HG03571 (cell line): ENCODE measurements around the gene LPAR6.

ENCODE experiments used
- ATAC-seq: cut with Tn5 transposase; IDR thresholded peaks from one replicate; pipeline ENCODE4 v1.9.1; 2021; ENCODE audit not compliant: unreplicated experiment

Gene LPAR6

GRCh38 chr13:48415516-48415915, 2.6 kb upstream of the LPAR6 start:
- ATAC-seq: no peak

- ATAC-seq: no peak
Observed at GRCh38 chr13:48414501-48414900, 1.6 kb upstream of the LPAR6 start.

GRCh38 chr13:48411841-48412531, 927 bp downstream of the LPAR6 start:
- ATAC-seq: no peak

- ATAC-seq: no peak
Observed at GRCh38 chr13:48411147-48411794, 1.6 kb downstream of the LPAR6 start.

GRCh38 chr13:48410199-48410598, 2.7 kb downstream of the LPAR6 start:
- no peak for ATAC-seq

- ATAC-seq: no peak
Observed at GRCh38 chr13:48405875-48406274, 7.0 kb downstream of the LPAR6 start.

- no peak for ATAC-seq
Observed at GRCh38 chr13:48404952-48405351, 8.0 kb downstream of the LPAR6 start.

- no peak for ATAC-seq
Observed at GRCh38 chr13:48403913-48404312, 9.0 kb downstream of the LPAR6 start.

- ATAC-seq: no peak
Observed at GRCh38 chr13:48403151-48403631, 9.7 kb downstream of the LPAR6 start.

- no peak for ATAC-seq
Observed at GRCh38 chr13:48402325-48402932, 10.5 kb downstream of the LPAR6 start.

GRCh38 chr13:48401480-48401879, 11.4 kb downstream of the LPAR6 start:
- no peak for ATAC-seq

- ATAC-seq: no peak
Observed at GRCh38 chr13:48400850-48401291, 12.0 kb downstream of the LPAR6 start.

GRCh38 chr13:48400090-48400694, 12.7 kb downstream of the LPAR6 start:
- no peak for ATAC-seq

GRCh38 chr13:48398450-48399095, 14.3 kb downstream of the LPAR6 start:
- no peak for ATAC-seq

- ATAC-seq: no peak
Observed at GRCh38 chr13:48397744-48398143, 15.2 kb downstream of the LPAR6 start.

- no peak for ATAC-seq
Observed at GRCh38 chr13:48393698-48394085, 19.2 kb downstream of the LPAR6 start.

- no peak for ATAC-seq
Observed at GRCh38 chr13:48393030-48393697, 19.7 kb downstream of the LPAR6 start.

- no peak for ATAC-seq
Observed at GRCh38 chr13:48391257-48391656, 21.7 kb downstream of the LPAR6 start.

GRCh38 chr13:48386816-48387215, 26.1 kb downstream of the LPAR6 start:
- ATAC-seq: no peak

- ATAC-seq: no peak
Observed at GRCh38 chr13:48383384-48383783, 29.5 kb downstream of the LPAR6 start.

GRCh38 chr13:48380581-48380980, 32.3 kb downstream of the LPAR6 start:
- no peak for ATAC-seq
